SU-DHL-6 (cell line): ENCODE measurements around the gene CADPS.

ENCODE experiments used
- CTCF ChIP-seq: fragments of 200-600 bp; sonication (generic); IDR thresholded peaks from one replicate; pipeline ENCODE4 v1.5.1; 2017; ENCODE audit warnings: antibody characterized with exemption, mild to moderate bottlenecking, low read length, moderate library complexity; ENCODE audit not compliant: insufficient read depth, poor library complexity, severe bottlenecking
- EZH2phosphoT487 ChIP-seq: fragments of 200-600 bp; sonication (generic), shearing (Covaris generic); conservative IDR thresholded peaks from 2 replicates; pipeline ENCODE4 v1.6.1; 2018; ENCODE audit warnings: mild to moderate bottlenecking, antibody characterized with exemption, low read length, moderate library complexity, mixed read lengths

- TF ChIP-seq CTCF: no peak
- TF ChIP-seq EZH2phosphoT487: no peak
Measured at GRCh38 chr3:62531493-62531892, 343.7 kb downstream of the CADPS start.
